ENCODE results near the gene ASXL2.

Gene ASXL2

GRCh38 chr2:25879133-25879730, 945 bp upstream of the ASXL2 start:
- H3K4me3 ChIP-seq (ENCODE audit: low read length), result peak overlapping the region; percentile 61
- no peak for TF ChIP-seq CTCF (conservative IDR thresholded peaks at IDR 0.05; ENCODE audit: low read depth, low read length)
- no peak for DNase-seq (ENCODE audit: low read depth)

DNA sequence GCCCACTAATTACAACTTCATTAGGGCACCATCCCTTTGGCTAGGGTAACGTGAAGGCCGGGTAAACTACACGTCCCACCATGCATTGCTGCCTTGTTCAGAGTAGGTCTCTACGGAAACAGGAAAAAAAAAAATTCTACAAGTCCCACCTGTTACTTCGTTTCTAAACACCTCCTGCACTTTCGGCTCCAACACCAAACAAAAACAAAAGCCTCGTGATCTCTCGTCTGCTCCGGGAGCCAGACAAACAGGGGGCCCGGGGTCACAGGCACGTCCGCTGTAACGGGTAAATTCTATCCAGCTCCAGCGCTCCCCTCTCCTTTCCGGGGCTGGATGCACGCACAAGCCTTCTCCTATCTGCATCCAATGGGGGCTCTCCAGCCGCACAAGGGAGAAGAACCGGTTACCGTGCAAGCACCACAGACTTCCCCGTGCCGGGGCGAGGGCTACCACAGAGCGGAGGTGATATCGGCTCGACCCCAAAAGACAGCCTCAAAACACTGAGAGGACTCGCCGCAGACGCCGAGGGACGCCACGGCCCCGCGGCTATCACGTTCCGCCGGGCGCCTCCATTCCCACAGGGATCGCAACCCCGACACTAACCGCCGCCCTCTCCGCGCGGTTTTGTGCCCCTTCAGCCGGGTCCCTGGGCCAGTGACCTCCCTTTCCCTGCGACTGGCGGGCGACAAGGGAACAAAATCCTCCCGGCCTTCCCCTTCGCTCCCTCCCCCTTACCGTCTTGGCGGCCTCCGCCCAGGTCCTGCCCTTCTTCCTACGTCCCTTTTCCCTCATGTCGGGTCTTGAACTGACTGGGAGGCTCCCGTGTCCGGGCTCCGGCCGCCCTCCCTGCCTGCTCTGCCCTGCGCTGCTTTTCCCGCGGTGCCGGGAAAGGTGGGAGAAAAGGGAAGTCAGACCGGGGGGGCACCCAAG, 591 bp downstream of the ASXL2 start:
- no peak for TF ChIP-seq CTCF (conservative IDR thresholded peaks at IDR 0.05; ENCODE audit: low read depth, low read length)
- peak; percentile 27 for DNase-seq (ENCODE audit: low read depth)
- peak overlapping the region; percentile 97 for H3K4me3 ChIP-seq (ENCODE audit: low read length)

DNA sequence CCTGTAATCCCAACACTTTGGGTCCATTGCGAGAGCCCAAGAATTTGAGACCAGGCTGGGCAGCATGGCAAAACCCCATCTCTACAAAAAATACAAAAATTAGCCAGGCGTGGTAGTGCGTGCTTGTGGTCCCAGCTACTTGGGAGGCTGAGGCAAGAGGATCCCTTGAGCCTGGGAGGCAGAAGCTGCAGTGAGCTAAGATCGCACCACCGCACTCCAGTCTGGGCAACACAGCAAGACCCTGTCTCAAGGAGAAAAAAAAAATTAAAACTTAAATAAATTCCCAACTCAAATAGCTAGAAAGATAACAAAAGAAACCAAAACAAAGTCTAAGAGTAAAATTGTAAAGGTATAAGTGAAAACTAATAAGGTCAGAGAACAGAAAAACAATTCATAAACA, 6.2 kb downstream of the ASXL2 start:
- no peak for TF ChIP-seq CTCF (conservative IDR thresholded peaks at IDR 0.05; ENCODE audit: low read depth, low read length)
- no peak for DNase-seq (ENCODE audit: low read depth)
- H3K4me3 ChIP-seq (ENCODE audit: low read length), result no peak overlapping the region

- no peak for TF ChIP-seq CTCF (conservative IDR thresholded peaks at IDR 0.05; ENCODE audit: low read depth, low read length)
- no peak for DNase-seq (ENCODE audit: low read depth)
- no peak overlapping the region for H3K4me3 ChIP-seq (ENCODE audit: low read length)
Observed at GRCh38 chr2:25867396-25868003, 10.8 kb downstream of the ASXL2 start.

DNA sequence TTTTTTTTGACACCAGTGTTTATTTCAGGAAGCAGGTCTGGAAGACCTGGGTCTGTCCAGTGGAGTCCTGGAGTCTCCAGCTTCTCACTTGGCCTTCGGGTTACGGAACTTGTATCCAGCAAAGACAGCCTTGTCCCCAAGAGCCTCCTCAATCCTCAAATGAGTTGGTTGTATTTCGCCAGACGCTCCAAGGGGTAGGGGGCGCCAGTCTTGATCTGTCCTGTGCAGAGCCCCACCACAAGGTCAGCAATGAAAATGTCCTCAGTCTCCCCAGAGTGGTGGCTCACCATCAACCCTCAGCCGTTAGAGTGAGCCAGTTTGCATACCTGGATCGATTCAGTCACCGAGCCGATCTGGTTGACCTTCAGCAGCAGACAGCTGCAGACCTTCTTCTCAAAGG, 21.9 kb downstream of the ASXL2 start:
- no peak overlapping the region for H3K4me3 ChIP-seq (ENCODE audit: low read length)
- no peak for DNase-seq (ENCODE audit: low read depth)
- TF ChIP-seq CTCF (conservative IDR thresholded peaks at IDR 0.05; ENCODE audit: low read depth, low read length), result no peak

DNA sequence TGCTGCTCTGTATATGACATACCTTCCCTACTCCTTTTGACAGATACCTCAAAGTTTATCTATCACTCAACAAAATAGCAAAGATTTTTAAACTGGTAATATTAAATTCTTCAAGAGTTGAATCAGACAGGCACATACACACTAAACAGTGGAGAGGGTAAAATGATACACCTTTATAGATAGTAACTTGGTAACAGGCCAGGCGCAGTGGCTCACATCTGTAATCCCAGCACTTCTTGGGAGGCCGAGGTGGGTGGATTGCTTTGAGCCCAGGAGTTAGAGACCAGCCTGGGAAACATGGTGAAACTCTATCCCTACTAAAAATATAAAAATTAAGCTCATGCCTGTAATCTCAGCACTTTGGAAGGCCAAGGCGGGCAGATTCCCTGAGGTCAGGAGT, 23.2 kb downstream of the ASXL2 start:
- DNase-seq (ENCODE audit: low read depth), result no peak
- no peak overlapping the region for H3K4me3 ChIP-seq (ENCODE audit: low read length)
- TF ChIP-seq CTCF (conservative IDR thresholded peaks at IDR 0.05; ENCODE audit: low read depth, low read length), result no peak

Data from retinal pigment epithelial cell (primary cell).